CD4-positive, alpha-beta T cell (primary cell): ENCODE measurements around the gene RBM33. TPM values are rescaled to one million over a fixed set of nuclear protein-coding genes. Genes with fewer than 3 reads are reported as not detected.

Source experiments
- ATAC-seq: fragments of 200-7000 bp; cut with Tn5 transposase; one replicate; pipeline ENCODE4 v1.10.0; 2022; ENCODE audit warnings: mild to moderate bottlenecking; ENCODE audit not compliant: poor library complexity
- CTCF ChIA-PET: fragments of 350-600 bp; sonication (Branson Sonifier 250); formaldehyde crosslinking; loops from one replicate; lab custom pipeline; 2021; ENCODE audit warnings: antibody characterized with exemption, inconsistent platforms; lab: Charles Lee
- POLR2A ChIA-PET: fragments of 350-600 bp; sonication (Branson Sonifier 250); formaldehyde crosslinking; loops from one replicate; lab custom pipeline; 2021; ENCODE audit warnings: antibody characterized with exemption, inconsistent platforms; lab: Charles Lee
- DNase-seq, 14 experiments: peaks; one replicate each; pipeline ENCODE4 v3.0.0-alpha.2; 2013 to 2020; ENCODE audit warnings: mixed read lengths in 2 of 14
- H3K27ac ChIP-seq, 2 donors: one replicate each; pipeline versions ENCODE4 v1.5.1 to v1.7.0; 2013; ENCODE audit warnings: low read length in 2 of 2, low read depth in 1 of 2, mild to moderate bottlenecking in 1 of 2
- H3K27me3 ChIP-seq, 2 experiments: 1 replicate in 1 of 2; 2 replicates in 1 of 2; pipeline versions ENCODE4 v1.6.1 to v1.7.0; 2013; ENCODE audit warnings: low read length in 2 of 2, control low read depth in 1 of 2, mild to moderate bottlenecking in 1 of 2, moderate library complexity in 1 of 2; ENCODE audit not compliant: insufficient read depth in 2 of 2, control insufficient read depth in 1 of 2
- H3K36me3 ChIP-seq: one replicate; pipeline ENCODE4 v1.6.1; 2013; ENCODE audit warnings: low read length, control low read depth; ENCODE audit not compliant: insufficient read depth
- H3K4me1 ChIP-seq: one replicate; pipeline ENCODE4 v1.6.1; 2013; ENCODE audit warnings: low read length, control low read depth; ENCODE audit not compliant: insufficient read depth
- H3K4me3 ChIP-seq: one replicate; pipeline ENCODE4 v1.5.1; 2013; ENCODE audit warnings: mild to moderate bottlenecking, low read length, moderate library complexity
- H3K9me3 ChIP-seq, 2 experiments: 1 replicate in 1 of 2; 2 replicates in 1 of 2; pipeline versions ENCODE4 v1.6.1 to v1.7.0; 2013; ENCODE audit warnings: low read length in 2 of 2, mild to moderate bottlenecking in 2 of 2, control low read depth in 1 of 2, moderate library complexity in 1 of 2; ENCODE audit not compliant: control insufficient read depth in 1 of 2, insufficient read depth in 1 of 2
- H3K27ac Mint-ChIP-seq: one replicate; pipeline ENCODE4 v1.8.0; 2020; ENCODE audit warnings: mixed read lengths
- H3K27me3 Mint-ChIP-seq: one replicate; pipeline ENCODE4 v1.8.0; 2021; ENCODE audit warnings: mixed read lengths
- H3K36me3 Mint-ChIP-seq: one replicate; pipeline ENCODE4 v1.8.0; 2021; ENCODE audit warnings: low read depth, mixed read lengths
- H3K4me1 Mint-ChIP-seq: one replicate; pipeline ENCODE4 v1.8.0; 2021; ENCODE audit warnings: low read depth, mixed read lengths
- H3K4me3 Mint-ChIP-seq: one replicate; pipeline ENCODE4 v1.8.0; 2020; ENCODE audit warnings: mild to moderate bottlenecking, mixed read lengths
- H3K9me3 Mint-ChIP-seq: one replicate; pipeline ENCODE4 v1.8.0; 2020; ENCODE audit warnings: mixed read lengths
- intact Hi-C, 2 experiments: fragments of 100-400 bp; cut with DNase I in 1 of 2; cut with micrococcal nuclease in 1 of 2; formaldehyde crosslinking; loops; one replicate each; pipeline versions ENCODE4 v1.15.1 to v1.9.0; 2023 to 2025; cut with DNase I, micrococcal nuclease
- total RNA-seq, 174 experiments: library from RNA in 2 of 174; stranded (reverse) in 2 of 174; gene quantifications; one replicate each; pipeline ENCODE4 v1.2.3 and lab custom pipeline; 2021 to 2026
- TF ChIP-seq, protein P1 (sequence below): fragments of 200-600 bp; IDR thresholded peaks from one replicate; pipeline ENCODE4 v1.8.0; 2022; ENCODE audit warnings: antibody characterized with exemption, mild to moderate bottlenecking

RBM33 gene
- total RNA-seq, 2 experiments from 2014 or later: 178 to 184 TPM

DNA sequence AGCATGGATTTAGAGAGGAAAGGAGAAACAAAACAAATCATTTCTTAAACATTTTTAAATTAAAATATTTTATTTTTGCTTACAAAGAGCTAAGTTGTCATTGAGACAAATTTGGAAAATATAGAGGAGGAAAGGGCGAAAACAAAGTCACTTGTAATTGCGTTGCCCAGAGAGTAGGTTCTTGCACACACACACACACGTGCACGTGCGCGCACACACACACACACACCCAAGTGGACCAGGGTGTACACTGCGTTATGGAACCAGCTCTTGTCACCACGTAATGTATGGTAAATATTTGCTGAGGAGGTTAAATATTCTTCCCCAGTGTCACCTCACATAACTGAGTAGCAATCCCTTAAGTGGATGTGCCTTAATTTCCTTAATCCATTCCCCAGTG, 146.2 kb downstream of the RBM33 start:
- H3K27me3 Mint-ChIP-seq: peaks cover 20% of the 10 kb centered on the region
- Histone ChIP-seq H3K9me3 (peaks cover 0 to 7% of the 10 kb centered on the region in 2 experiments), H3K4me1 (no peaks in the 10 kb centered on the region), H3K36me3 (no peaks in the 10 kb centered on the region), H3K4me3 (no peak overlapping the region), H3K27me3 (peaks cover 0 to 3% of the 10 kb centered on the region in 2 experiments), H3K27ac (no peak overlapping the region)
- ChIA-PET CTCF (no interaction called here), POLR2A (no interaction called here)
- ATAC-seq (no peak), DNase-seq (no peak)
- H3K36me3 Mint-ChIP-seq: peaks cover 5% of the 10 kb centered on the region
- TF ChIP-seq, protein P1, sequence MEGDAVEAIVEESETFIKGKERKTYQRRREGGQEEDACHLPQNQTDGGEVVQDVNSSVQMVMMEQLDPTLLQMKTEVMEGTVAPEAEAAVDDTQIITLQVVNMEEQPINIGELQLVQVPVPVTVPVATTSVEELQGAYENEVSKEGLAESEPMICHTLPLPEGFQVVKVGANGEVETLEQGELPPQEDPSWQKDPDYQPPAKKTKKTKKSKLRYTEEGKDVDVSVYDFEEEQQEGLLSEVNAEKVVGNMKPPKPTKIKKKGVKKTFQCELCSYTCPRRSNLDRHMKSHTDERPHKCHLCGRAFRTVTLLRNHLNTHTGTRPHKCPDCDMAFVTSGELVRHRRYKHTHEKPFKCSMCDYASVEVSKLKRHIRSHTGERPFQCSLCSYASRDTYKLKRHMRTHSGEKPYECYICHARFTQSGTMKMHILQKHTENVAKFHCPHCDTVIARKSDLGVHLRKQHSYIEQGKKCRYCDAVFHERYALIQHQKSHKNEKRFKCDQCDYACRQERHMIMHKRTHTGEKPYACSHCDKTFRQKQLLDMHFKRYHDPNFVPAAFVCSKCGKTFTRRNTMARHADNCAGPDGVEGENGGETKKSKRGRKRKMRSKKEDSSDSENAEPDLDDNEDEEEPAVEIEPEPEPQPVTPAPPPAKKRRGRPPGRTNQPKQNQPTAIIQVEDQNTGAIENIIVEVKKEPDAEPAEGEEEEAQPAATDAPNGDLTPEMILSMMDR: no peak
- H3K4me3 Mint-ChIP-seq: no peak overlapping the region
- no peaks in the 10 kb centered on the region for H3K9me3 Mint-ChIP-seq
- H3K27ac Mint-ChIP-seq: no peak overlapping the region
- H3K4me1 Mint-ChIP-seq: peaks cover 9% of the 10 kb centered on the region
- intact Hi-C loops: loop anchor here in 1 of 2 experiments (10.0 kb wide), 1 partner anchor 1484 kb away; no protein-coding TSS in a partner anchor

DNA sequence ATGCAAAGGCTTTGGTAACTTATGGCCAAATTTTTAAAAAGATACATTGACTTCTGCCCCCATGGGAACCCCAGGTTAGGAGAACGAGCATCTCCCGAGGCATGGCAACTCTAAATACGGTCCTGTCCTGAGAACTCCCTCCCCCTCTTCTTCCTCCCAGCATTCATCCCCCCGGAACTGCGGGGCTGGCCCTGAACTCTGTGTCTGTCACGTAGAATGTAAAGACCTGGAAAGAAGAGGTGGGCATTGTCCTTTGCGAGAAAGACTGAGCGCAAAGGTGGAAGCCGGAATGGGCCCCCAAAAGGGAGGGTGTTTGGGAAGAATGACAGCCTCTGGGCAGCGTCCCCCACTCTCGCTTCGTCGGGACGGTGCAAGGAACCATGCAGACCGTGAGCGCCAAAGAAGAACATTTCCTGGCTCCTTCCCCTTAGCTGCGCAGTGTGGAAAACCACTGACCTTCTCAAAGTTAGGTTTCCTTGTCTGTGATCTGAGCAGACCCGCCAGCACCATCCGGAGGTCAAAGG, 146.8 kb downstream of the RBM33 start:
- POLR2A ChIA-PET: no interaction called here
- Histone ChIP-seq H3K4me3 (no peak overlapping the region), H3K36me3 (no peaks in the 10 kb centered on the region), H3K4me1 (no peaks in the 10 kb centered on the region), H3K27me3 (peaks cover 5 to 7% of the 10 kb centered on the region in 2 experiments), H3K9me3 (peaks cover 0 to 7% of the 10 kb centered on the region in 2 experiments), H3K27ac (no peak overlapping the region)
- H3K9me3 Mint-ChIP-seq: no peaks in the 10 kb centered on the region
- no peak overlapping the region for H3K27ac Mint-ChIP-seq
- no peak for DNase-seq
- TF ChIP-seq, protein P1: no peak
- no peak for ATAC-seq
- intact Hi-C loops: loop anchor here in 1 of 2 experiments (10.0 kb wide), 1 partner anchor 1484 kb away; no protein-coding TSS in a partner anchor
- CTCF ChIA-PET: no interaction called here
- no peak overlapping the region for H3K4me3 Mint-ChIP-seq
- H3K36me3 Mint-ChIP-seq: no peaks in the 10 kb centered on the region
- peaks cover 16% of the 10 kb centered on the region for H3K27me3 Mint-ChIP-seq
- H3K4me1 Mint-ChIP-seq: peaks cover 2% of the 10 kb centered on the region

DNA sequence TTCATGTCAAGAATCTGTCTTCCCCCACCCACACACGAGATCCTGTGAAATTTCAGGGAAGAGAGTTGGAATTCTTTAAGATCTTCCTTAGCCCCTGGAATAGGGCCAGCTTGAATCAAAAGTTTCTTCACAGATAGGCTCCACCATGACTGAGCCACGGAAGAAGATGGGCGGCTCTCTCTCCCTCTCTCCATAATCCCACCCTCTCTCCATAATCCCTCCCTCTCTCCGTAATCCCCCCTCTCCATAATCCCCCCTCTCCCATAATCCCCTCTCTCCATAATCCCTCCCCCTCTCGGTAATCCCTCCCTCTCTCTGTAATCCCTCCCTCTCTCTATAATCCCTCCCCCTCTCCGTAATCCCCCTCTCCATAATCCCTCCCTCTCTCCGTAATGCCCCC, 147.4 kb downstream of the RBM33 start:
- intact Hi-C loops: loop anchor here in 1 of 2 experiments (10.0 kb wide), 1 partner anchor 1483 kb away; no protein-coding TSS in a partner anchor
- ChIA-PET POLR2A (no interaction called here), CTCF (no interaction called here)
- DNase-seq (no peak), ATAC-seq (no peak)
- peaks cover 0 to 7% of the 10 kb centered on the region in 2 experiments for H3K9me3 ChIP-seq
- peaks cover 3% of the 10 kb centered on the region for H3K4me1 ChIP-seq
- Mint-ChIP-seq H3K27me3 (peaks cover 14% of the 10 kb centered on the region), H3K9me3 (no peaks in the 10 kb centered on the region), H3K27ac (no peak overlapping the region), H3K4me3 (no peak overlapping the region), H3K36me3 (no peaks in the 10 kb centered on the region), H3K4me1 (no peaks in the 10 kb centered on the region)
- no peaks in the 10 kb centered on the region for H3K36me3 ChIP-seq
- no peak overlapping the region for H3K4me3 ChIP-seq
- H3K27ac ChIP-seq: no peak overlapping the region
- TF ChIP-seq, protein P1: no peak
- H3K27me3 ChIP-seq: peaks cover 10 to 11% of the 10 kb centered on the region in 2 experiments
